ENCODE results near the gene VIPR2.

The VIPR2 gene

DNA sequence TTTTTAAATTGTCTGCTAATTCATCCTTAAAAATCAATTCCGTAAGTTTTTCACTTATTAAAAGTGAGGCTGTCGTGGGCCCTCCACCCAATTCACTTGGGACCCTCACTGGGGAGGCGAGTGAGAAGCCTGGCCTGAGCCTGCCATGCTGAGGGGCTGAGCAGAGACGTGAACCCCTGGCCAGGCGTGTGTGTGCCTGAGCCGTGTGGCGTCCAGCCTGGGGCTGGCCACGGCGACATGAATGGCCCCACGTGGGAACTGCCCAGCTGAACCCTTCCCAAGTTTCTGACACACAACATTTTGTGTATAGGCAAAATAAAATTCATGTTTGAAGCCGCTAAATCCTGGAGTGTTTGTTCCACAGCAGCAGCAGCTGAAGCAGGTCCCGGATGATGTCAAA, 13.0 kb upstream of the VIPR2 start:
- DNase-seq = no peak

- DNase-seq = no peak
Observed at GRCh38 chr7:159156436-159157245, 12.0 kb upstream of the VIPR2 start.

GRCh38 chr7:159155410-159155809, 10.7 kb upstream of the VIPR2 start:
- DNase-seq = no peak

DNA sequence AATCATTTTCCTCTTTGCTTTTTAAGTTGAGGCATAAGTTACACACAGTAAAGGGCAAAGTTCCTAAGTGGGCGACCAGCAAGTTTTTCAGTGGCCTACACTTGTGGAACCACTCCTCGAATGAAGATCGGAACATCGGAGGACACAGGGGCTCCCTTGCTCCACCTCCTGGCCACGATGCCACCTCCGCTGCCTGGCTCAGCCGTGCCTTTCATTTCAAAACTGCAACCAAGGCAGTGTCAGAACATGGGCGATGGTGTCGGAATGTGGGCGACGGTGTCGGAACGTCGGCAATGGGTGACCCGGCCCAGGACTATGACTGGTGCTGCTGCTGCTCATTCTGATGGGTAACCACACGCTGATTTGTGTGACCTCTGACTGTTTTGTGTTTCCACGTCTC, 9.6 kb upstream of the VIPR2 start:
- DNase-seq = no peak

DNA sequence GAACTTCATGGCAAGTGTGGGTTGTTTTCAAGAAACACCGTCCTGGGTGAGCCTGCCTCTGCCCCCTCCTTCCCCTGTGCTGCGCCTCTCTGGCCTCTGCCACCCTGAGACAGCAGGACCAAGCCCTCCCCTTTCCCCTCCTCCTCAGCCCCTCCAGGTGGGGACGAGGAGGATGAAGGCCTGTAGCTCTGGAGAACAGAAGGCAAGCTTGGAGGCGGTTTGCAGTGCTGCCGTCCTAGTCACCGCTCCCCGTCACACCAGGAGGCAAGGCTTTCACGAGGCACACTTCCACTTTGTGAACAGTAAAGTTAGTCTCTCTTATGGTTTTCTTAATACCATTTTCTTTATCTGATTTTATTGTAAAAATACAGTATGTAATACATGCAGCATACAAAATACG, 8.8 kb upstream of the VIPR2 start:
- no peak for DNase-seq

- DNase-seq = no peak
Observed at GRCh38 chr7:159152816-159153215, 8.1 kb upstream of the VIPR2 start.

DNA sequence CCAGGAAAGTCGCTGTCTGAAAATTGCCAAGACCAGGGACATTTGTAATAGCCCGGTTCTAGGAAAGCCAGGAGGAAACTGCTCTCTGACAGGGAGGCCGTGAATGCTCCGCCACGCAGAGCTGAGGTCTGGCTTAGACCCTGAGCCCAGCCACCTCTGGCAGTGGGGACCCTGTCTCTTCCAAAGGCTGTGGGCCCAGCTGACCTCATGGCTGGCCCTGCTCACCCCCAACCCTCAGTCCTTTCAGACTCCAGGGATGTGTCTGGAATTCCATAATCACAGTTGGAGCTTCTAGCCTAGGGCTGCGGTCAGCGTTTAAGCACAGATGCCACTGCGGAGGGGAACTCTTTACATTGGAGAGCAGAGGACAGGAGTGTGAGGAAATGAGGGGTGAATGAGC, 6.6 kb upstream of the VIPR2 start:
- no peak for DNase-seq

- no peak for DNase-seq
Observed at GRCh38 chr7:159149488-159149887, 4.8 kb upstream of the VIPR2 start.

DNA sequence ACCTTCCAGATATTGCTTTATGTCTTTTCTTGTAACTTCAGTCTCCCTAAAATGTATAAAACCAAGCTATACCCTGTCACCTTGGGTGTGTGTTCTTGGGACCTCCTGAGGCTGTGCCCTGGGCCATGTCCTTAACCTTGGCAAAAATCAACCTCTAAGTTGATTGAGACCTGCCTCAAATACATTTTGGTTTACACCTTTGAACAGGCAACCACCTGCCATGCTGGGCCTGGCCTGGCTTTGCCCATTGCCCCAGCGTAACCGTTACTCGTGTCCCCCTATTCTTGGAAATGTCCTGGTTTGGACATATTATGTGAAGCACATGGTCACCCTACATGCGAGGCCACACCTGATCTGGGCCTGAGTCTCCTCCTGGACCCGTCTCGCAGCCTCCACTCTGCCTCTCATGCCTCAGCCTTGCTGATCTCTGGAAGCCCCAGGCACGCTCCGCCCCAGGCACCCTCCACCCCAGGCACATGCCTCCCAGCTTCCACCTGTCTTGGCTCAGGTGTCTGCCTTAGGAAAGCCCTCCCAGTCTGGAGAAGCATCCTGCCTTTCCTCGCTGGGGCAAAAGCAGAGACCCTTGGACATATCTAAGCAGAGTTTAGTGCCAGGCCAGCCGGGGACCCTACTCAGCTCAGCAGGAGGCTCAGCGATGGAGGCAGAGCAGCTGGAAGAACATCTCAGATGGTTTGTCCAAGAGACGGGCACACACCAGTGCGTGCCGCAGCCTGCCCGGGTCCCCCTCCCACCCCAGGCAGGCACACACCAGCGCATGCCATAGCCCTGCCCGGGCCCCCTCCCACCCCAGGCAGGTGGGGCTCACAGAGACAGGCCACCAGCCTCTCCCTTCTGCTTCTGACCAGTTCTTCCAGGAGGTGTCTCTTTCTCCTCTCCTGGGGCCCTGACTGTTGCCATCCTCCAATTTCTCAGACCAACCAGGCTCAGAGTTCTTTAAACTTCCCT, 4.0 kb upstream of the VIPR2 start:
- DNase-seq = no peak

DNA sequence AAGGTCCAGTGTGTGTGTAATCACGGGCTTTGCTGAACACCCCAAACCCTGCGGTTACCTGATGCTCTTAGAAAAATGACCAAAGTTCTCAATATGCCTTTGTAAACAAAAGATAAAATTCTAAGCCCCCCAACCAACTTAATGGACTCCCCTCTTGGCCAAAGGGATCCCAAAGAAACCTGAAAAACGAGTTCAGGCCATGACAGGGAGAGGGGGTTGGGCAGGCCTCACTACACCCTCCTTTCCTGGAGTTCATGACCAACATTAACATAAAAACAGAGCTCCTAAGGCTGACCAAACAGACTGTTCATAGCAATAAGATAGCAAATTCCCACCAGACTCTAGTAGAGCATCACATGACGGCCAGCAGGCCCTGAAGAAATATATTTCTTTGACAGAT, 3.0 kb upstream of the VIPR2 start:
- DNase-seq = no peak

- DNase-seq = no peak
Observed at GRCh38 chr7:159147246-159147645, 2.6 kb upstream of the VIPR2 start.

DNA sequence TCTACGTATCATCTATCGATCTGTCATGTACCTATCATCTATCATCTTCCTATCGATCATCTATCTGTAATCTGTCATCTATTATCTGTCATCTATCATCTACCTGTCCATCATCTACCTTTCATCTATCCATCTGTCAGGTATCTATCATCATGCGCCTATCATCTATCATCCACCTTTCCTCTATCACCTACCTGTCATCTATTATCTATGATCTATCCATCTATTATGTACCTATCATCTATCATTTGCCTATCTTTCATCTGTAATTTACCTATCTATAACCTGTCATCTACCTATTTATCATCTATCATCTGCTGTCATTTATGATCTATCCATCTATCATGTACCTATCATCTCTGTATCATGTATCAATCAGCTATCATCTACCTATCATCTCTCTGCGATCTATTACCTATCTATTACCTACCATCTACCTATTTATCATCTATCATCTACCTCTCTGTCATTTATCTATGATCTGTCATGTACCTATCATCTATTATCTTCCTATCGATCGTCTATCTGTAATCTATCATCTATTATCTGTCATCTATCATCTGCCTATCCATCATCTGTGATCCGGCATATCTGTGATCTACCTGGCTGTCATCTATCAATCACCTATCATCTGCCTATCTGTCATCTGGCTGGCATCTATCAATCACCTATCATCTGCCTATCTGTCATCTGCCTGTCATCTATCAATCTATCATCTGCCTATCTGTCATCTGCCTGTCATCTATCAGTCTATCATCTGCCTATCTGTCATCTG, 1.6 kb upstream of the VIPR2 start:
- no peak for DNase-seq

GRCh38 chr7:159145490-159145855, 806 bp upstream of the VIPR2 start:
- DNase-seq = no peak

DNA sequence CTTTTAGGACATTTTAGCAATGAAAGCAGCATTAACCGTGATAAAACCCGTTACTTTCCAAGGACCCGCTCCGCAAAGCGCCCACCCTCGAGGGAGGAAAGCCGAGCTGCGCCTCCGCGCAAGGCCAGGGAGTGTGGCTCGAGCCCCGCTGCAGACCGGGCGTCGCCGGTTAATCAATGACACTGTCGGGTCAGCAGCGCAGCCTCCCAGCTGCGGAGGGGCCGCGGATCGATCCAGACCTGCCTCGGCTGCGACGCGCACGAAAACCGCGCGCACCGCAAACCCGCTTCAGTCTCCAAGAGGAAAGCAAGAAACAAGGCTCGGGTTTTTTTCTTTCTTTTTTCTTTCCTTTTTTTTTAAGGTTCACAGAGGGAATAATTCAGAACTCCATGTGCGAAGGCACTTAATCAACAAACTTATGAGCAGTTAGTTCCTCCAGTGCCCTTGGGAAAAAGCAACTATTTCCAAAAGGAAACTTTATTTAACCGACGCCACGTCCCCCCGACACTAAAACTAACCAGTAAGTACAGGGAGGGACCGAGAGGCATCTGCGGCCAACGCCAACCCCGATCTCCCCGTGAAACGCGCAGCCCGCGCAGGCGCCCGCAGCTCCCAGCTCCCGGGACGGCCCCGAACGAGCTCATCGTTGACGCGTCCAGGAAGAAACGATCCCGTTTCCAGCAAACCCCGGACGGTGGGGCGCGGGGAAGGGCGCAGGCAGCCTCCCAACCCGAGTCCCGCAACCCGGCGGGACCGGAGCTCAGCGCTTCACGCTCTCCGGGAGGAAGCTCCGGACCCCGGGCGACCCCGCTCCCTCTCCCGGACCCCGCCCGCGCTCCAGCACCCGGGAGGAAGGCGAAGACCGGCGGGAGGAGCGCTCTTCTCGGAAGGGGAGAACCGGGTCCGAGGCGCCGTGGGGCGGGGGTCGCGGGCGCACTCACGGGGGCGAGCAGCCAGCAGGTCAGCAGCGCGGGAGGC, 598 bp downstream of the VIPR2 start:
- no peak for DNase-seq

DNA sequence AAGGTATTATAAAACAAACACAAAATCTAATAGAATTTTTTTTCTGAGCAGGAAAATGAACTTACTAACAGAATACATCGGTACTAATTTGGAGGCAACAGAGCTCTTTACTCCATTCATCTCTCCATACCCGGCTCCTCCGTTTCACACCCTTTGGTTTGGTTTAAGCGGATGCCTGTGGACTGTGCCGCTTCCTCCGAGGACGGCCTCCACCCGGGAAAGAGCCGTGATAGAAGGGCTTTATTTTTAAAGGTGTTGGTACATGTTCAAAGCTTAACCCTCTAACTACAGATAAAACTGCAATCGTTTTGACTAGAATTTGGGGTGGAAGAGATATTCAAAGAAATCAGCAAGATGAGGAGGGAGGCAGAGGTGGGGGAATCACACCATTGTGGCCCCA, 1.9 kb downstream of the VIPR2 start:
- no peak for DNase-seq

GRCh38 chr7:159142199-159142598, 2.5 kb downstream of the VIPR2 start:
- DNase-seq = no peak

- DNase-seq = no peak
Observed at GRCh38 chr7:159141660-159142059, 3.0 kb downstream of the VIPR2 start.

DNA sequence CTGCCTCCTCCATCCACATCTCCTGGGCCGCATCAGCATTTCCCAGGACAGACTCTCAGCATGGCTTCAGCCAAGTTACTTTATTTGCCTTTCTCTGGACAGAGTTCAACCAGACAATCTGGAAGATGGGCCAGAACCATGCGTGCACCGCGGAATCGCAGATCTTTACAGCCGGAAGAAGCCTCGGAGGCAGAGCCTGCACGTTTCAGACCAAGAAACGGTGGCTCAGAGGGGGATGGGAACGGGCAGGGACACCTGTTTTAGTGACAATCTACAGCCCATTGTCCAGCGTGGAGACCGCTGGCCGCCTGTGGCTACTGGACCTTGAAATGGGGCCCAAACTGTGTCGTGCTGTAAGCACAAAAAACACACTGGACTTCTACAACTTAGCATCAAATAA, 3.5 kb downstream of the VIPR2 start:
- no peak for DNase-seq

GRCh38 chr7:159140170-159140910, 4.3 kb downstream of the VIPR2 start:
- DNase-seq = no peak

DNA sequence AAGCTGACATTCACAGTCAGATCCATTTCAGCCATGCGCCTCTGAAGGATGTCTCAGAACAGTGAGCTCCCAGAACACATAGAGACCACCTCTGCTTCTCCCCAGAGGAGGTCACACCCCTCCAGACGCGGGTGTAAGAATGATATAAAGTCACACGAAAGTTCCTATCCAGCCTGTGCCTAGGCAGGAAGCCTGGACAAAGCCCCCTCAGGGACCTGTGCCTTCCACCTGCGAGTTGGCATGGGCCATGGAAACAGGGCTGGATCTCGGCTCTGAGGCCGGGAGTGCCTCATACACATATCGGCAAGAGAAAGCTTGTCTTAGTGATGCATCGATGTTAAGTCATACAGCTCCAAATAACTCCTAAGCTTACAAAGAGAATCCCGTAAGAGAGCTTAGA, 5.0 kb downstream of the VIPR2 start:
- DNase-seq = no peak

DNA sequence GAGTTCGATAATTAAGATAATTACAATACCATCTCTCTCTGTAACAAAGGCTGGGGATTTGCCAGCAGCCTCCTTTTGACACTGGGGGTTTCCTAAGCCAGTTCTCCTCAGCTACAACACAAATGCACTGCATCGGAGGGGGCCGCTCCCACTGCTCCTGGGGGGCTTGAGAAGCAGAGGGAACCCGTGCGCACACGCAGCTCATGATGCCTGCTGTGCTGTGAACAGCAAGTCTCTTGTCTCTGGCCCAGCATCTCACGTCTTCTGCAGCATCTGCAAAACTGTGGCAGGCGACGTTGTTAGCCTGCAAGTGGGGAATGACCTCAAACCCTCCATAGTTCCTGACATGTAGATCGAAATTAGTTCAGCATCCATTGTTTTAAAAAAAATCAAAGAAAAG, 5.5 kb downstream of the VIPR2 start:
- no peak for DNase-seq

All from DMS 273 treated with DMSO at 0.1 percent for 48 hours (cell line).